Loucy (cell line): ENCODE results near the gene XRCC1.

ENCODE experiments used
- EZH2phosphoT487 ChIP-seq: fragments of 200-600 bp; IDR thresholded peaks from 2 replicates; pipeline ENCODE4 v1.6.1; 2018; ENCODE audit warnings: antibody characterized with exemption, mild to moderate bottlenecking, moderate library complexity, borderline replicate concordance
- TF ChIP-seq, protein P1 (sequence below): fragments of 200-600 bp; sonication (generic); conservative IDR thresholded peaks from 2 replicates; pipeline ENCODE4 v1.5.1; 2014; ENCODE audit warnings: mild to moderate bottlenecking, antibody characterized with exemption, low read length

DNA sequence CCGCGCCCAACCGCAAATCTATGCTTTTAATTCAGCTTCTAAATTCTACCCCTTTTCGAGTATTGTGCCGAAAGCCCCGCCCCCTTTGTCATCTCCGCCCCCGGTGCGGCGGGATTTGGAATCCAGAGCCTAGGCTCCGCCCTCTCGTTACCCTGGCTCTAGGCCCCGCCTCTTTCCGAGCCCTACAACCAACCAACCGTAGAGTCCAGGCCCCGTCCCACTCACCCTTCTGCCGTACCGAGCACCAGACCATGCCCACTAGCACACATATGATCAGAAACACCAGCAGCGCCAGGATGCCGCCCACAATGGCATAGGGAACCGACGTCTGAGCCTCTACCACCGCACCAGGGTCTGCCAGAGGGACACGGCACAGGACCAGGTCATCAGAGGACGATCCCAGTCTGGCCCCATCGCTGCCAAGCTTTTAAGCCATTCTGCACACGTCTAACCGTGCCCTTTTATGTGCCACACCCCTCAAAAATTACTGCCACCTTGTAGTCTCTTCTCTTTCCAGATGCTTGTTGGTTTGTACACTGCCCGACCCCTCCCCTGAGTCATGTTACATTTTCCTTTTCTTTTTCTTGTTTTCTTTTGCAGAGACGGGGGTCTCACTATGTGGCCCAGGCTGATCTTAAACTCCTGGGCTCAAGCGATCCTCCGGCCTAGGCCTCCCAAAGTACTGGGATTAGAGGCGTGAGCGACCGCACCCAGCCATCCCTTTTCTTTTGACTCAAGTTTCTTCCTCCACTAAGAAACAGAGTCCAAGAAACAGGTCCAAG, 48.8 kb upstream of the XRCC1 start:
- TF ChIP-seq, protein P1, sequence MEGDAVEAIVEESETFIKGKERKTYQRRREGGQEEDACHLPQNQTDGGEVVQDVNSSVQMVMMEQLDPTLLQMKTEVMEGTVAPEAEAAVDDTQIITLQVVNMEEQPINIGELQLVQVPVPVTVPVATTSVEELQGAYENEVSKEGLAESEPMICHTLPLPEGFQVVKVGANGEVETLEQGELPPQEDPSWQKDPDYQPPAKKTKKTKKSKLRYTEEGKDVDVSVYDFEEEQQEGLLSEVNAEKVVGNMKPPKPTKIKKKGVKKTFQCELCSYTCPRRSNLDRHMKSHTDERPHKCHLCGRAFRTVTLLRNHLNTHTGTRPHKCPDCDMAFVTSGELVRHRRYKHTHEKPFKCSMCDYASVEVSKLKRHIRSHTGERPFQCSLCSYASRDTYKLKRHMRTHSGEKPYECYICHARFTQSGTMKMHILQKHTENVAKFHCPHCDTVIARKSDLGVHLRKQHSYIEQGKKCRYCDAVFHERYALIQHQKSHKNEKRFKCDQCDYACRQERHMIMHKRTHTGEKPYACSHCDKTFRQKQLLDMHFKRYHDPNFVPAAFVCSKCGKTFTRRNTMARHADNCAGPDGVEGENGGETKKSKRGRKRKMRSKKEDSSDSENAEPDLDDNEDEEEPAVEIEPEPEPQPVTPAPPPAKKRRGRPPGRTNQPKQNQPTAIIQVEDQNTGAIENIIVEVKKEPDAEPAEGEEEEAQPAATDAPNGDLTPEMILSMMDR, result no peak
- TF ChIP-seq EZH2phosphoT487, result no peak
